Activated T-cell treated with anti-CD3 and anti-CD28 coated beads, Interleukin-2, amount 50 U/mL, for 48 hours (primary cell): ENCODE measurements around the gene UBL4A.

Experiments used
- DNase-seq, 2 experiments: peaks; one replicate each; pipeline ENCODE4 v3.0.0-alpha.2; 2020

UBL4A gene

GRCh38 chrX:154481911-154482601, 4.4 kb downstream of the UBL4A start:
- no peak for DNase-seq

DNA sequence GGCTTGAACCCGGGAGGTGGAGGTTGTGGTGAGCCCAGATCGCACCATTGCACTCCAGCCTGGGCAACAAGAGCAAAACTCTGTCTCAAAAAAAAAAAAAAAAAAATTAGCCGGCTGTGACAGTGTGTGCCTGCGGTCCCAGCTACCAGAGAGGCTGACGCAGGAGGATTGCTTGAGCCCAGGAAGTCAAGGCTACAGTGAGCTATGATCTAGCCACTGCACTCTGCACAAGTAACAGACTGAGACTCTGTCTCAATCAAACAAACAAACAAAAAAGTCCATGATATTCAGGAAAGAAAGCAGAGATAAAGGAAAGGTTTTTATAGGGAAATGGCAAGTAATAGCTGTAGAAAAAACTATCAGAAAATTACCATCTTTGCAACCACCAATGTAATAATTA, 5.2 kb downstream of the UBL4A start:
- no peak for DNase-seq

DNA sequence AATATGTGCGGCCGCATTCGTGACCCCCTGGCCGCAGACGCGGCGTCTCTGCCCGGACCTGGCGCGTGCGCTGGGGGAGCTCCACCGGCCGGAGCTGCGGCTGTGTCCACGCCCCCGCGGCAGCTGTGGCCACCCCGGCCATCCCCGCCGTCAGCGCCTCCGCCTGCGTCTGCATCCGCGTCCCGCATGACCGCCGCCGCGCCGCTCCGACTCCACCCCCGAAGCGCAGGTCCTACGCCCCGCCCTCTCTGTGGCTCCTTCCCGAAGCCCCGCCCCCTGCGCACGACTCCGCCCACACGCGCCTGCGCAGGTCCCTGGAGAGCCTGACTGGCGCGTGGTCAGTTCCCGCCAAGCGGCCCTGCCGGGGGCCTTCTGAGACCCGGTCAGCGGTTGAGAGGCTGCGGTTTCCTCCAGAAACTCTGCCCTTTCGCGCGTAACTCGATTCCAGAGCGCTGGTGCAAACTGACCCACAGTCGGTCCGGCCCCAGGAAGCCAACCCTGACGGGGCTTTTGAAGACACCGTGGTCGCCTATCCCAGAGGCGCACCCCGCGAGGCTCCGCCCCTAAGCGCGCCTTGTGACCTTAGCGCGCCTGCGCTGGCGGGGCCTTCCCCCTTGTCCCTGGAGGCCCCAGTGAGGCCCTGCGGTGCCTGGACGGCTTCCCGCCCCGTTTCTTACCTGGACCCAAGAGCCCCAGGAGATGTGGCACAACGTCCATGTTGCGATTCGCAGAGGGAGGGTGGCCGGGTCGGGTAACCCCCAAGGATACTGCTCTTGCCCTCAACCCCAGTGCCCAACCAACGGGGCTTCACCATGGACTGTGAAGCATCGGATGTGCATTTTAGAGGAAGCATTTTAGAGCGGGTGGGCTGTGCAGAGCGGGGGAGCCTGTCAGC, 7.4 kb downstream of the UBL4A start, which contains the start of gene LAGE3:
TSS of gene LAGE3 (minus strand) at position 554 of the 895 bp plus-strand sequence. CDS start at position 188, 366 bp downstream.
- DNase-seq = peak; percentile 96 to 97

GRCh38 chrX:154477891-154478477, 8.4 kb downstream of the UBL4A start:
- DNase-seq = no peak

GRCh38 chrX:154476821-154477220, 9.6 kb downstream of the UBL4A start:
- DNase-seq = no peak

GRCh38 chrX:154473683-154474082, 12.7 kb downstream of the UBL4A start:
- no peak for DNase-seq

DNA sequence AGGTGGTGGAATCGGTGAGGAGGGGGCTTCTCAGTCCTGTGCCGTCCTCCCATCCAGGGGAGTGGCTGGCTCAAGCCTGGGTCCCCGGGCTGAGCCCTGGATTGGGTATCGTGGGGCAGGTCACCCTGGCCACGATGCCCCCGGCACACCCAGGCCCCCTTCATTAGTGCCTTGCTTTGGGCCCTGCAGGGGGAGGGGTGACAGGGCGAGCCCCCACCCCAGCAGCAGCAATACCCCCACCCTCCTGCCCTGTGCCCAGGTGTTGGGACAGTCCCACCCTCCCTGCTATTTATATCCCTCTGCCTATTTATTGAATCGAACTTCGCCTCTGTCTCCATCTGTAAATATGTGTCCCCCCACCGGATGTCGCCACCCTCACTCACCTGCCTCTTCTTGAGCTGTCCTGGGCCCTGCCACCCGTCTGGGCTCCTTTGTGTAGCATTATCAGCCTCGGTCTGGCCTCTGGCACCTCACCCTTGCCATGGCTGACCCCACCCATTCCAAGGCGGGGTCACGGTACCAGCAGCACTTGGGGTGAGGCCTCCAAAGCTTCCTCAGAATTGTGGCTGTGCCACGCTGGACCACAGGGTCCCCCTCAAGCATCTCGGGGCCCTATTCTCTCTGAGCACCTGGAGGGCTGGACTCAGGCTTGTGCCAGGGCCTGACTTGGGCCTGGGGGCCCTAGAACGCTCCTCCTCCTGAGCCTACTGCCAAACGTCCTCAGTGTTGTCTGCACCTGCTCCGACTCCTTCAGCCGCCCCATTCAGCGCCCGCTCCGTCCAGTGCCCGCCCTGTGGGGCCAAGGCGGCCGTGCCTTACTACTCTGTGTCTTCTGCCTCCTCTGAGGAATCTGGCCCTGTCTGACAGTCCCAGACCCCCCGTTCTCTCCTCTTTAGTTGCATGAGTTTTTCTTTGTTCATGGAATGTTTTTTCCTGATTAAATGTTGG, 13.5 kb downstream of the UBL4A start:
- DNase-seq = no peak

DNA sequence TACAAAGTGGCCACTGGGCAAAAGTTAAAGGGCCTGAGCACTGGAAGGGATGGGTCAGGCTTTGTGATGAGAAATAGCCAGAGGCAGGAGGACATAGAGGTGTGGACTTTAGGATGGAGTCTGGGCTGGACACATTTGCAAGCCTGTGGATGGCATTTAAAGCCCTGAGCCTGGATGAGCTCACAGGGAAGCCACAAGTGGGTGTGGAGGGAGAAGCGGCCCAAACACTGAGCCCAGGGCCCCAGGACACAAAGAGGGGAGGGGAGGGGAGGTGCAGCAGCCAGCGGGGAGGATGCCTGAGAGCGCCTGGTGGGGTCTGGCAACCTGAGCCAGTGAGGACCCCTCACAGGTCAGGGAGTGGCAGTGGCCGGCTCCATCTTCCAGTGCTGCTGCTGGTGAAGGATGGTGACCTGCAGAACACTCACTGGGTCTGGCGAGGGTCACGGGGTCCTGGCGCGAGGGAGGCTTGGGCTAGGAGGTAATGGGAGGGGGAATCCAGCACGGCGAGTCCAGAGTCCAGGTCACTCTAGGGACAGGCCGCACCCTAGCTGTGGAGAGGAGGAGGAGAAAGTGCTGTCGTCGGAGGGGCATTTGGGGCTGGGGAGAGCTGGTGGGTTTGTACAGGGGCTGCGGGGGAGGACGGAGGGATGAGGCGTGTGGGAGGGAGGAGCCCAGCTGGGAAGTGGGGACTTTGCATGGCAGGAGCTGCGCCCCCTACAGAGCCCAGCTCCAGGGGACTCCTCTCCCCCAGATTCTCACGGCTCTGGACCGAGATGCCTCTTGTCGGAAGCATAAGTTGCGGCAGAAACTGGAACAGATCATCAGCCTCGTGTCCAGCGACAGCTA, 14.4 kb downstream of the UBL4A start:
- DNase-seq = no peak

GRCh38 chrX:154470914-154471568, 15.4 kb downstream of the UBL4A start:
- no peak for DNase-seq

DNA sequence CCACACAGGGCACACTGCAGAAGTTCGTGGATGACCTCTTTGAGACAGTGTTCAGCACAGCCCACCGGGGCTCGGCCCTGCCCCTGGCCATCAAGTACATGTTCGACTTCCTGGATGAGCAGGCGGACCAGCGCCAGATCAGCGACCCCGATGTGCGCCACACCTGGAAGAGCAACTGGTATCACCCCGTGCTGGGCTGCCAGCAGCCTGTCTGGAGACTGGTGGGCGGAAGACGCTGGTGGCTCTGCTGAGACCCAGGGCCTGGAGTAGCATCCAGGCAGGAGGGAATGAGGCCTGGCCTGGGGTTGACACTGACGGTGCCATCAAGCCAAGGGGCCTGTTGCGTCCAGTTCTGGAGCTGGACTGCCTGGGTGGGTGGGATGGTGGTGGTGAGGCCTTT, 16.0 kb downstream of the UBL4A start:
- DNase-seq = no peak

GRCh38 chrX:154469880-154470279, 16.5 kb downstream of the UBL4A start:
- DNase-seq = no peak

DNA sequence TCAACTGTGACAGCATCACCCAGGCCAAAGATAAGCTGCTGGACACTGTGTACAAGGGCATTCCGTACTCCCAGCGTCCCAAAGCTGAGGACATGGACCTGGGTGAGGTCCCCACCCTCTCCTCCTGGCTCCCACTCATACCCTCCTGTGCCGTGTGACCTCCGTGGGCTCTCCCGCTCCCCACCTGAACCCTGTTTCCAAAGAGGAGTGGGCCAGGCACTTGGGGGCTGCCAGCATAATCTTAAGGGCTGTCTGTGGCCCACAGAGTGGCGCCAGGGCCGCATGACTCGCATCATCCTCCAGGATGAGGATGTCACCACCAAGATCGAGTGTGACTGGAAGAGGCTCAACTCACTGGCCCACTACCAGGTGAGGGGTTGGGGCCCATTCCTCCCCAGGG, 17.3 kb downstream of the UBL4A start:
- no peak for DNase-seq

GRCh38 chrX:154468217-154468616, 18.2 kb downstream of the UBL4A start:
- no peak for DNase-seq

DNA sequence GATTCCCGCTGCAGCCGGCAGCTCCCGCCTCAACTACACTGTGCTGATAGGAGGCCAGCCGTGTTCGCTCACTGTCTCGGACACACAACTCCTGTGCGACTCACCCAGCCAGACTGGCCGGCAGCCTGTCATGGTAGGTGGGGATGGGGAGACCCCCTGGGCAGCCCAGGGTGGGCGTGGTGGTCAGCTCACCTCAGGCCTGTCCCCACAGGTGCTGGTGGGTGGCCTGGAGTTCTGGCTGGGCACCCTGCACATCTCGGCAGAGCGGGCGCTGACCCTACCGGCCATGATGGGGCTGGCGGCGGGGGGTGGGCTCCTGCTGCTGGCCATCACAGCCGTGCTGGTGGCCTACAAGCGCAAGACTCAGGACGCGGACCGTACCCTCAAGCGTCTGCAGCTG, 18.9 kb downstream of the UBL4A start:
- DNase-seq = no peak

DNA sequence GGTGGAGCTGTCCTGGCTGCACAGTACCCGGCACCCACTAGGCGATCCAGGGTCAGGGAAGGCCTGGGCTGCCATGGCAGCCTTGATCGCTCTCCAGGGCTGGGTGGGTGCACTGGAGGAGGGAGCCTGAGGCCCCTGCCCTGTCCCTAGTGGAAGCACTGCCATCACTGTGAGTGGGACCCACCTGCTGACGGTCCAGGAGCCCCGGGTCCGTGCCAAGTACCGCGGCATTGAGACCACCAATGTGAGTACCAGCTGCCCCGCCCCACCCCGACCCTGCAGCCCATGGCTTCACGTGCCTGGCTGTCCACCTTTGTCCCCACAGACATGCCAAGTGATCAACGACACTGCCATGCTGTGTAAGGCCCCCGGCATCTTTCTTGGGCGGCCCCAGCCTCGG, 19.5 kb downstream of the UBL4A start:
- no peak for DNase-seq

DNA sequence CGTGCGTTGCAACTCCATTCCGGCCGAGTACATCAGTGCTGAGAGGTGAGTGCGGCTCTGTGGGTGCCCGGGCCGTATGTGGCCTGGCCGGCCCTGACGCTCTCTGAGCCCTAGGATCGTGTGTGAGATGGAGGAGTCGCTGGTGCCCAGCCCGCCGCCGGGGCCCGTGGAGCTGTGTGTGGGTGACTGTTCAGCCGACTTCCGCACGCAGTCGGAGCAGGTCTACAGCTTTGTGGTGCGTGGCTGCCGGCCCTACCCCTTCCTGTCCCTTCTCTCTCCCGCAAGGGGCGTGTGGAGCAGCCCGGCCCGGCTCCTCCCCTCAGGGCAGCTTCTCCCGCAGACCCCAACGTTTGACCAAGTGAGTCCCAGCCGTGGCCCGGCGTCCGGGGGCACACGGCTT, 20.4 kb downstream of the UBL4A start:
- DNase-seq = no peak

DNA sequence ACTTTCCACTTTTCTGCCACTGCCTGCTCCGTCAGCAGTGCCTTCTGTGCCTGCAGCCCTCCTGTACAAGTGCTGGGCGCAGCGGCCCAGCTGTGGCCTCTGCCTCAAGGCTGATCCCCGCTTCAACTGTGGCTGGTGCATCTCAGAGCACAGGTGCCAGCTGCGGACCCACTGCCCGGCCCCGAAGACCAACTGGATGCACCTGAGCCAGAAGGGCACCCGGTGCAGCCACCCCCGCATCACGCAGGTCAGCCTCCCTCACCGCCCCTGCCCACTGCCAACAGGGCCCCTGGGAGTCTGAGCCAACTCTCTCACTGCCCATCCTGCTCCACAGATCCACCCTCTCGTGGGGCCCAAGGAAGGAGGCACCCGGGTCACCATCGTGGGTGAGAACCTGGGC, 20.8 kb downstream of the UBL4A start:
- DNase-seq = no peak

DNA sequence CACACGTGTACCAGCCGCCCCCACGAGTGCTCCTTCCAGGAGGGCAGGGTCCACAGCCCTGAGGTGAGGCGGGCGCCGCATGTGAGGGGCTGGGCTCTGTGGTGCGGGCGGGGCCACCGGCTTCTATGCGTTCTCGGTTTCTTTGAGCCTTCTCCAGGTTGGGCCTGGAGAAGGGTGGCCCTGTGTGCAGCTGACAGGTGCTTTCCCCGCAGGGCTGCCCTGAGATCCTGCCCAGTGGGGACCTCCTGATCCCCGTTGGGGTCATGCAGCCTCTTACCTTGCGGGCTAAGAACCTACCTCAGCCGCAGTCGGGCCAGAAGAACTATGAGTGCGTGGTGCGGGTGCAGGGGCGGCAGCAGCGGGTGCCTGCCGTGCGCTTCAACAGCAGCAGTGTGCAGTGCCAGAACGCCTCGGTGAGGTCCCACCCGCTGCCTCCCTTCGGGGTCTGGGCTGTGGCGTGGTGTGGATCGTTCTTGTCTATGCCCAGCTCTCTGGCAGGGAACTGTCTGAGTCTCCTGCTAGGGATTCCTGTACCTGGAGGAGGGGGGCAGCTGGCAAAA, 21.5 kb downstream of the UBL4A start:
- DNase-seq = no peak

GRCh38 chrX:154463611-154464220, 22.7 kb downstream of the UBL4A start:
- DNase-seq = no peak

- no peak for DNase-seq
Measured at GRCh38 chrX:154462396-154462795, 24.0 kb downstream of the UBL4A start.
